Erythroblast (primary cell): ENCODE results near the gene AKAP1.

Experiments
- GATA1 ChIP-seq: IDR thresholded peaks from 2 replicates; pipeline ENCODE4 v1.6.1; 2011; ENCODE audit warnings: low read depth, mild to moderate bottlenecking, control low read depth, low read length, moderate library complexity
- POLR2A ChIP-seq: IDR thresholded peaks from 2 replicates; pipeline ENCODE4 v1.6.1; 2011; ENCODE audit warnings: mild to moderate bottlenecking, low read length

- TF ChIP-seq POLR2A (no peak), GATA1 (no peak)
Observed at GRCh38 chr17:57113011-57113410, 28.0 kb downstream of the AKAP1 start.
